Activated CD4-positive, CD25-positive, alpha-beta regulatory T cell (primary cell): ENCODE results near the gene CBS.
"Not testable (repeated sequence)": the region's sequence is repeated elsewhere in the genome, so short reads cannot be mapped to it uniquely, and the experiment has no call there.

Experiments used
- DNase-seq, 4 experiments: peaks; one replicate each; lab custom pipeline; 2025; lab: John Stamatoyannopoulos, UW

Gene CBS

DNA sequence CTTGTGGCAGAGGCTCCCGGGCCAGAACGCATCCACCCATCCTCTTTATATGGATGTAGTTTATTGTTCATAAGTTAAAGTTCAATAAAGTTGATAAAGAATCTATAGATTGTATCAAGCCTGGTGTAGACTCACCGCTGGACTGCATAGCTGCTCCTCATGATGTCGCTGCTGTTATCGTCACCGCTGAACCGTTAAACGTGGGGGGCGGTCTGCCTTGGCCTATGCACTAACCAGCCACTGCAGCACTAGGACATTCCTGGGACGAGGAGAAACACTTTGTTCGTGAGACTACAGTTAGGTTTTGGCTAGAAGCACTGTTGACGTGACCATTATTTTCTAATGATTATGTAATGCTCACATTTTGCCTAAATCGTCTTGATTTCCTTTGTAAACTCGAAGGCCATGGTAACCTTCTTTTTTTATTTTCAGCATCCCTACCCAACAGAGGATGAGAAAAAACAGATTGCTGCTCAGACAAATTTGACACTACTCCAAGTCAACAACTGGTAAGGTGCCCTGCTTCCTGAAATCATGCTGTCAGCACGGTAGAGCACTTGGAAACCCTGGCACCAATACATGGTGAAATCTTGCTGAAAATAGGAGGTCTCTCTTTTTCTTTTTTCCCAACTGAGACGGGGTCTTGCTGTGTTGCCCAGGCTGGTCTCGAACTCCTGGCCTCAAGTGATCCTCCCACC lies 51.0 kb downstream of the CBS start:
- no peak for DNase-seq

DNA sequence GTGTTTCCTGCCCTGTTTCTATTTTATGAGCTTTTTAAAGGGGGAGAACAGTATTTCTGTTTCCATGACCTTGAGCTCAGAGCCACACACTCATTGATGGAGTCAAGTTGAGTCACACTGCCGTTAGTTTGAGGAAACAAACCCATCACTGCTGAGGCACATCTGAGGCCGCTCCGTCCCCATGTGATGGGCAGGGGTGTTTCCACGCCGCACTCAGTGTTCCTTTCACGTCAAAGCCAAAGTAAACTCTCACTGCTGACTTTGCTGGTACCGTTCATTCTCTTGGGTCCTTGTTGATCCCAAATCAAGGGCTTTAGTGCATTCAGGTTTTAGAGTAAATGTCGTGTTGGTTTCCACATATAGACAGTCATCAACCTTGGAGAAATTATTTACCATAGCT lies 52.5 kb downstream of the CBS start:
- no peak for DNase-seq

DNA sequence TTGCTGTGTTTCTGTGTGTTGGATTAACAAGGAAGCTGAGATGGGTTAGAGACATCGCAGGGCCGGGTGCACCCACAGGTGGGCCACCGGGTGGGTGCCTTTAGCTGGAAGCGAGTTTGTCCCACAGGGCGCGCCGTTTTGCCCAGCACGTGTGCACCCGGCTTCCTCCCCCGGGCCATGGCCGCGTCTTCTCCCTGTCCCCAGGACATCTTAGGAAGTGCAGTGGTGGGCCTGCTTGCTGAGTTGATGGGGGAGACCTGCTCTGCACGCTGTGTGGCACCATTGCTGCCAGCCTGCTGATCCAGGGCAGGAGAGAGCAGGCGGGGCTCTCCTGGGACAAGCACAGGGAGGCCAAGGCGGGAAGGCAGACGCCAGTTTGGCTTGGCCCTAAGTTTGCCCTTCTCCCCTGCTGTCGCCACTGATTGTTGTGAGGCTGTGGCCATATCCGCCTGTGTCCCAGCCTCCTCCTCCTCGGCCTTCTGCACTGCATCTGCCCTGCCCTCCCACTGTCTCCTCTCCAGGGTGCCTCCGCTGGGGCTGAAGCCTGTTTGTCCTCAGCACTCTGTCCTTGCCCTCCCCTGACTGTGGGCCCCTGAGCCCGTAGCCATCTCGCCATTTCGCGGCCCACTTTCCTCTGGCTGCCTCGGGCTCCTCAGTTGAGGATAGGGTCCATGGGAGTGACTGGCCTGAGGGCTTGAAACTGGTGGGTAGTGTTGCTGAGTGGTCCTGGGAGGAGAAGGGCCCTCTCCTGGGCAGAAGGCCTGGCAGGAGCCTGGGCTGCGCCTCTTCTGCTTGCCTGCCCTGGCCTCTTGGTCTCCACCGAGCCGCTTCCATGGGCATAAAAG lies 53.7 kb downstream of the CBS start:
- no peak for DNase-seq

DNA sequence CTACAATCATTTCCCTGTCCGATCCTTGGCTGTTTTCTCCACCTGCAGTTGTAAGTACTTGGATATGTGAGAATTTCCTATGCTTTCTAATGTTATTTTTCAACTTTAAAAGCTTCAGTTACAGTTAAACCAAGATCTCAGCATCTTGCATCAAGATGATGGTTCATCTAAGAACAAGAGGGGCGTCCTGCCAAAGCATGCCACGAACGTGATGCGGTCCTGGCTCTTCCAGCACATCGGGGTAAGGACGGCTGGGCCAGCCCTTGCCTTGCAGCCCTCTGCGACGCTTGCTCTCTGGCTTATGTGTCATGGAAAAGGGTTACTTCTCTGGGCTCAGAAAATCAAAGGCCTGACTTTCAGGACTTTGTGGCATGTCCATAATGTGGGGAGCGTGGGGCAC lies 54.4 kb downstream of the CBS start:
- DNase-seq, result no peak

DNA sequence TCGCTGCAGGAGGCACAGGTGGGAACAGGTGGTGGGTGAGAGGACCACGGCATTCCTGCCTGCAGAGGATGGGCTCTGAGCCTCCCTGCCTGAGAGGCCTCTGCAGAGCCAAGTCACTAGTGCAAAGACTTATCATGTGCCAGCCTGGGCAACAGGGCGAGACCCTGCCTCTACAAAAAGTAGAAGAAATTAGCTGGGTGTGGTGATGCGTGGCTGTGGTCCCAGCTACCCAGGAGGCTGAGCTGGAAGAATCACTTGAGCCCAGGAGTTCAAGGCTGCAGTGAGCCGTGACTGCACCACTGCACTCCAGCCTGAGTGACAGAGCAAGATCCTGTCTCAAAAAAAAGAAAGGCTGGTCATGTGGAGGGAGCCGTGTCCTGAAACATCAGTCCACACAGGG lies 54.9 kb downstream of the CBS start:
- DNase-seq, result no peak

DNA sequence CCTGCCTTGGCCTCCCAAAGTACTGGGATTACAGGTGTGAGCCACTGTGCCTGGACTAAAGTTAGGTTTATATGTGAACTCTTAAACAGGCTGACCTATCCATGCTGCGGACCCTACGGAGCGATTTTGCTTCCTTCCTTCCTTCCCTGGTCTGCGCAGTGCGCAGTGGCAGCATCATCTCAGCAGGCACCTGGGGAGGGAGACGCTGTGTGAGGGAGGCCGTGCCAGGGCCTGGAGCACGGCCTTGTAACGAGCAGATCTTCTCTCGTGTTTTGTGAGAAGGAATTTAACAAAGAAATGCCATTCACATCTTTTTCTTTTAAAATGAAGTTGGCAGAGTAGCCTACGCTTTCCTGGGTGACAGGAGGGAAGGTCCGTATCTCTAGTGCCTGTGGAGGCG lies 55.5 kb downstream of the CBS start:
- DNase-seq, result no peak

DNA sequence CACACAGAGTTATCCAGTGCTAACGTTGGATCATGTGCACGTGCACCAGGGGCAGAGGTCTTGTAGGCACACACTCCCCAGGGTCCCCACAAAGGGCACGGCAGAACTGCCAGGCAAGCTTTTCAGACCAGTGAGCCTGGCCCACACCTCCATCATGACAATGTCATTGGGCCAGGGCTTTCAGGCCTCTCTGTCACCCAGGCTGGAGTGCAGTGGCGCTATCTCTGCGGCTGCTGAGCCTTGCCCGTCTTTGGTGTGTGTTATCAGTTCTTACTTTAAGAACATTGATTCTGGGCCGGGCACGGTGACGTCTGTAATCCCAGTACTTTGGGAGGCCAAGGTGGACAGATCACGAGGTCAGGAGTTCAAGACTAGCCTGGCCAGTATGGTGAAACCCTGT lies 57.1 kb downstream of the CBS start:
- DNase-seq, result no peak

DNA sequence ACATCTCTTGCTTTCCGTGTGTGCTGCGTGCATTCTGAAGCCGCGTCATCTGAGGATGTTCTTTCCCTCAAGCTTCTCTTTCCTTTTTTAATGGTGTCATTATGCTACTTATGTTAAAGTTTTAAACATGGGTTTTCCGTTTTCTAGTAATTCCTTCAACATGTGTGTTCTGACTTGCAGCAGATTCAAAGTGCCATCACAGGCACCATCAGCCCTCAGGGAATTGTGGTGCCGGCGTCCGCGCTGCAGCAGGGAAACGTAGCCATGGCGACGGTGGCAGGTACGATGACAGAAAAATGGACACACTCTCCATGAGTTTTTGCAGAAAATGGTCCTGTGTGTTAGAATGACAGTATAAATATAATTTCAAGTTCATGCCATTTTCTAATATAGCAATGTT lies 58.9 kb downstream of the CBS start:
- no peak for DNase-seq

DNA sequence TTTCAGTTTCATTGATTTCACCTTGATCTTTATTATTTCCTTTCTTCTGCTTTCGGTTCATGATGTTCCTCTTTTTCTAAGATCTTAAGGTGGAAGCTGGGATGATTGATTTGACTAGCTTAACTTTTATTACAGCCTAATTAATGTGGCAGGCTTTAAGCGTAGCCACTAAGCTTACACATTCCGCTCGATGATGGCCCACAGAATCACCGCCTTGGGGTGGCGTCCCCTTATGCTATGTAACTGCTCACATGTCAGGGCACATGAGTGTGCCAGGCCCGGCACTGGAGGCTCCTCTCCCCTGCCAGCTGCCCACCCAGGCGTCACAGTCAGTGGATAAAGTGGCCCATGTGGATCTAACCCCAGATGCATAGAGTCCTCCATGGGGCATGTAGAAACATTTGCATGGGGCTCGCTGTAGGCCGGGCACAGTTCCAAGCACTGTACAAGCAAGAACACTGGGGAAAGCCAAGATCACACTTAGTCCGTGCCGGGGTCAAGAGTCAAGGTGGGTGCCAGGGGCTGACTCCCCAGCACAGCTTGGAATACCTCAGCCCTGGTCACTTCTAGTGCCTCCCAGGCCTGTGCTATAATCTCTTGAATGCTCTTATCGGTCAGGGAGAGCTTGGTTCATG lies 59.6 kb downstream of the CBS start:
- DNase-seq, result no peak

DNA sequence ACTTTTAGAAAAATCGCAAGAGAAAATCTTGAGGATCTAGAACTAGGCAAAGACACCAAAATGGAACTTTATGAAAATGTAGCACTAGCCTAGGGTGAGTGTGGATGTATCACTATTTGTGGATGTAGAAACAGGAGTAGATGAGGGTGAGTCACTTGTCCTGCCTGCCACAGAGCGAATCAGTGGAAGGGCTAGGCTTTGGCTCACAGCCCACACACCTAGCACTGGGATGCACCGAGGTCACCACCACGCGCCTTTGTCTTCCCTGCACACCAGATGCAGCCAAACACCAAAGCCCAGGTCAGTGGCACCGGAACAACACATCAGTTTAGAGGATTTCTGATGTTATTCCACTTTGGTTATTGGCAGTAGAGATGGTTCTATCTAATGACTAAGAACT lies 63.0 kb downstream of the CBS start:
- DNase-seq, result no peak

DNA sequence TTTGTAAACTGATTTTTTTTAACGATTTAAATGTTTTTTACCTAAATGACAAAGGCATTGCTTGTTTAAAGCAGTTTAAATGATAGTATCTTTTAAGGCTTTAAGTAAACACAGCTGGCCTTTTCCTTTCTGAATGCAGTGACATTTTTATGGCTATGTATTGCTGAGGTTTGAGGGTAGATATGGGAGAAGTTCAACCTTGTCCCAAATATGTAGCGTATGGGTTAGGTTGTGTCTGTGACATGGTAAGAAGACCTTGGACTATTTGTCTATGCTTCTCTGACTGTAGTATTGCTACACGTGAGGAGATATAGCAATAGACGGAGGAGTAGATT lies 68.8 kb downstream of the CBS start:
- DNase-seq, result no peak

DNA sequence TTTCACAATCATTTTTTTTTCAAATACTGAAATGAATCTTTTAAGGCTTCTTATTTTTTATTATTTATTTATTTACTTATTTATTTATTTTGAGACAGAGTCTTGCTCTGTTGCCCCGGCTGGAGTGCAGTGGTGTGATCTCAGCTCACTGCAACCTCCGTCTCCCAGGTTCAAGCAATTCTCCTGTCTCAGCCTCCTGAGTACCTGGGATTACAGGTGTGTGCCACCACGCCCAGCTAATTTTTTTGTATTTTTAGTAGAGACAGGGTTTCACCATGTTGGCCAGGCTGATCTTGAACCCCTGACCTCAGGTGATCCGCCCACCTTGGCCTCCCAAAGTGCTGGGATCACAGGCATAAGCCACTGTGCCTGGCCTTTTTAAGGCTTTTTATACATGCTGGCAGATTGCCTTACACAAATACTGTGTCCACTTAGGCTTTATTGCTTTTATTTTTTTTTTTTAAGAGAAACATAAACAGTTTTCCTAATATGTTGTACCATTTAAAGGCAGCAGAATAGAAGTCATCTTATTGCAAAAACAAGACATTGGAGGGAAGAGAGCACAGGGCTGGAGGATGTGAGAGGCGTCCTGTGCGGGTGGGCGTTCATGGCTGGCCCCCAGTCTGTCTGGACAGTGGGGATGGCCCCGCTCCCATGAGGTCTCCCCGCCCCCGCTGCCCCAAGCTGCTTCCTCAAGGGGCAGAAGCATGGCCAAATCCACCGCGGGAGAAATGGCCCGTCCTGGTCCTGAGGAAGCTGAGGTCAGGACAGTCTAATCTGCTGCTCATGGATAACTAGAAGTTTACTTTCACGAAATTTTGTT lies 69.4 kb downstream of the CBS start:
- DNase-seq, result not testable (repeated sequence)

DNA sequence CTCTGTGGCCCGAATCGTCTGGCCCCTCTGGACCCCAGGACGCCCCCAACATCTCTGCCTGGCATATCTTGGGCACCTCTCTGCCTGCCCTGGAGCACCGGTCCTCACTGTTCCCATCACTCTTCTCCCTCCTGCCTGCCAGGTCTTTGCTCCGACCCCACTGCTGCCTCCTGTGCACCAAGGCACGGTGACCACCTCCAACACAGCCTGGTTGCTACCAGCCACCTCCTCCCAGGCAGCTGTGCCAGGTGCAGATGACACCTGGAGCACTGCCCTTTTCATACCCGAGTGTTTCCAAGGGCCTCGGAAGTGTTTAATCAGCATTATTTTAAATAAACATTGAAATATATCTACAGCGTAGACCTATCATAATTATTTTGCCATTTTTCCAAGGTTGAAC lies 70.0 kb downstream of the CBS start:
- DNase-seq, result no peak

DNA sequence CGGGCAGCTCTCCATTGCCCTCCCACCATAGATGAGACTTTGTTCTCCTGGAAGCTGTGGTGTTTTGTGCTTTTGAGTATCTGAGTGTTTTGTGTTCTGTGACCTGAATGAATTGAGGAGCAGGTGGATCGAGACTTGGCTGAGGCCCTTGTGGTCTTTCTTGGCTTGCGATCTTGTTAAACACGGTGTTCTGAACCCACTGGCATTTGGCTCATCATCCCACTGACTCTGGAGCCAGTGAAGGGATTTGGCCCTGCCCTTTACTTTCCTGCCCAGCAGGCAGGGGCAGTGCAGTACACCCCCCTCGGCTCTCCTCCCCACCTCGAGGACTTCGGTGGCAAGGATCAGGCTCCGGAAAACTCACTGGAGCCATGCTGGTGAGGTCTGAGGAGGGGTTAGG lies 70.7 kb downstream of the CBS start:
- no peak for DNase-seq
